K562 (cell line): ENCODE results near the gene CTSZ. TPM values are rescaled to one million over a fixed set of nuclear protein-coding genes. Genes with fewer than 3 reads are reported as not detected.

Experiments used
- ATAC-seq: fragments of 200-7000 bp; cut with Tn5 transposase; 3 replicates; pipeline ENCODE4 v1.9.1; 2020; ENCODE audit warnings: moderate library complexity
- BruUV-seq: library from RNA; stranded (reverse); fragments of 400-500 nt; replicated peaks from 2 replicates; lab custom pipeline; 2021; lab: Mats Ljungman, UMichigan
- CTCF ChIA-PET: fragments of 300-600 bp; formaldehyde crosslinking; extraction: SDS; loops from one replicate; lab custom pipeline; 2021; ENCODE audit warnings: low intra/inter-chr PET ratio; lab: Yijun Ruan, JAX
- POLR2A ChIA-PET: fragments of 300-600, 350-650 bp; sonication (Branson Sonifier 250); formaldehyde crosslinking; extraction: SDS; loops from one replicate; lab custom pipeline; 2021; ENCODE audit warnings: antibody characterized with exemption, inconsistent platforms; lab: Yijun Ruan, JAX
- DNase-seq, 4 experiments: peaks; one replicate each; pipeline versions ENCODE4 v3.0.0 to v3.0.0-alpha.2; 2011 to 2018; ENCODE audit warnings: low spot score in 3 of 4, mixed read lengths in 3 of 4; ENCODE audit errors: extremely low read depth in 1 of 4
- FAIRE-seq: peaks from 2 replicates; lab custom pipeline; 2011; peaks lifted over from hg19 to GRCh38; lab: Jason Lieb, UNC
- H2AFZ ChIP-seq: 2 replicates; pipeline ENCODE4 v1.6.0; 2011; ENCODE audit warnings: low read depth, low read length, control low read depth, inconsistent platforms
- H3K27ac ChIP-seq: fragments of 200-600 bp; 3 replicates; pipeline ENCODE4 v1.8.0; 2011; ENCODE audit warnings: low read depth, mild to moderate bottlenecking, control low read depth, inconsistent platforms, low read length, moderate library complexity, mixed read lengths; ENCODE audit errors: extremely low read depth
- H3K27me3 ChIP-seq, 2 experiments: fragments of 300-600 bp in 1 of 2; 2 replicates in 1 of 2; 3 replicates in 1 of 2; pipeline versions ENCODE4 v1.6.0 to v1.8.0; 2011; ENCODE audit warnings: inconsistent platforms in 2 of 2, low read length in 2 of 2, mild to moderate bottlenecking in 1 of 2, mixed read lengths in 1 of 2, moderate library complexity in 1 of 2; ENCODE audit not compliant: control insufficient read depth in 2 of 2, insufficient read depth in 2 of 2
- H3K36me3 ChIP-seq: fragments of 300-600 bp; 3 replicates; pipeline ENCODE4 v1.8.0; 2011; ENCODE audit warnings: mild to moderate bottlenecking, low read length, inconsistent platforms; ENCODE audit not compliant: control insufficient read depth, insufficient read depth
- H3K4me1 ChIP-seq, 2 experiments: fragments of 200-600 bp in 1 of 2; replicated peaks in 1 of 2; 2 replicates in 1 of 2; 3 replicates in 1 of 2; pipeline versions ENCODE4 v1.5.1 to v1.8.0; 2011; ENCODE audit warnings: inconsistent platforms in 2 of 2, low read length in 2 of 2, mild to moderate bottlenecking in 1 of 2, mixed read lengths in 1 of 2, moderate library complexity in 1 of 2; ENCODE audit not compliant: control insufficient read depth in 2 of 2, insufficient read depth in 2 of 2
- H3K4me2 ChIP-seq: 2 replicates; pipeline ENCODE4 v1.6.1; 2011; ENCODE audit warnings: low read length, control low read depth, inconsistent platforms, mixed read lengths; ENCODE audit not compliant: insufficient read depth
- H3K4me3 ChIP-seq: fragments of 200-600 bp; sonication (generic), shearing (Covaris generic); 2 replicates; pipeline ENCODE4 v1.5.1; 2016; ENCODE audit warnings: control low read depth, inconsistent platforms
- H3K79me2 ChIP-seq: fragments of 200-600 bp; 3 replicates; pipeline ENCODE4 v1.8.0; 2011; ENCODE audit warnings: low read length, inconsistent platforms; ENCODE audit not compliant: control insufficient read depth, insufficient read depth
- H3K9ac ChIP-seq, 2 experiments: 2 replicates each; pipeline versions ENCODE4 v1.6.0 to v1.6.1; 2011; ENCODE audit warnings: low read depth in 2 of 2, low read length in 2 of 2, control low read depth in 1 of 2, inconsistent platforms in 1 of 2, mild to moderate bottlenecking in 1 of 2, mixed read lengths in 1 of 2; ENCODE audit not compliant: insufficient read depth in 1 of 2
- H3K9me1 ChIP-seq: one replicate; pipeline ENCODE4 v1.6.0; 2011; ENCODE audit warnings: inconsistent platforms, mild to moderate bottlenecking, low read length, moderate library complexity; ENCODE audit not compliant: control insufficient read depth, insufficient read depth
- H3K9me3 ChIP-seq: replicated peaks from 2 replicates; pipeline ENCODE4 v1.5.1; 2011; ENCODE audit warnings: low read depth, low read length, inconsistent platforms; ENCODE audit not compliant: control insufficient read depth, insufficient read depth
- H4K20me1 ChIP-seq: replicated peaks from 2 replicates; pipeline ENCODE4 v1.6.1; 2011; ENCODE audit warnings: low read length, inconsistent platforms, mixed read lengths; ENCODE audit not compliant: control insufficient read depth, insufficient read depth
- CREB3L1 ChIP-seq: fragments of 450-650 bp; IDR thresholded peaks from 2 replicates; pipeline ENCODE4 v1.6.1; 2014; ENCODE audit warnings: low read depth, mild to moderate bottlenecking, moderate library complexity, borderline replicate concordance
- CTCF ChIP-seq, 3 experiments: IDR thresholded peaks in 2 of 3; conservative IDR thresholded peaks in 1 of 3; 2 replicates each; pipeline ENCODE4 v1.5.1; 2011 to 2012; ENCODE audit warnings: low read length in 3 of 3, mild to moderate bottlenecking in 3 of 3, control low read depth in 2 of 3, improper control_type of control experiment in 1 of 3, inconsistent platforms in 1 of 3, low read depth in 1 of 3, mixed read lengths in 1 of 3, moderate library complexity in 1 of 3; ENCODE audit not compliant: insufficient read depth in 2 of 3
- GATA2 ChIP-seq: sonication (generic); formaldehyde crosslinking; IDR thresholded peaks from 2 replicates; pipeline ENCODE4 v1.4.0; 2020; ENCODE audit warnings: mild to moderate bottlenecking, missing genetic modification reagents
- IRF9 ChIP-seq: fragments of 450-650 bp; IDR thresholded peaks from 2 replicates; pipeline ENCODE4 v1.6.1; 2016; ENCODE audit warnings: missing biosample characterization, missing genetic modification characterization
- NR1H2 ChIP-seq: sonication (generic); formaldehyde crosslinking; IDR thresholded peaks from 2 replicates; pipeline ENCODE4 v1.4.0; 2020; ENCODE audit warnings: mild to moderate bottlenecking, missing genetic modification reagents
- RBM25 ChIP-seq: fragments of 200-400 bp; formaldehyde crosslinking; IDR thresholded peaks from 2 replicates; pipeline ENCODE4 v1.6.1; 2018; ENCODE audit warnings: low read length, low read depth, moderate library complexity; ENCODE audit not compliant: severe bottlenecking
- SMARCA4 ChIP-seq: fragments of 450-650 bp; IDR thresholded peaks from 2 replicates; pipeline ENCODE4 v1.6.1; 2016
- TFAP4 ChIP-seq: sonication (generic); formaldehyde crosslinking; IDR thresholded peaks from 2 replicates; pipeline ENCODE4 v1.8.0; 2022; ENCODE audit warnings: missing genetic modification reagents, mild to moderate bottlenecking, moderate library complexity, borderline replicate concordance
- TSHZ1 ChIP-seq: fragments of 250-450 bp; sonication (Bioruptor Pico); IDR thresholded peaks from 2 replicates; pipeline ENCODE4 v1.4.0; 2020; ENCODE audit warnings: mild to moderate bottlenecking, moderate library complexity
- ZBTB5 ChIP-seq: fragments of 450-650 bp; IDR thresholded peaks from 2 replicates; pipeline ENCODE4 v1.6.1; 2017; ENCODE audit warnings: antibody characterized with exemption
- ZNF384 ChIP-seq: IDR thresholded peaks from 2 replicates; pipeline ENCODE4 v1.6.1; 2012; ENCODE audit warnings: low read depth, low read length, improper control_type of control experiment
- WGBS: fragments of 100-300 bp; shearing (Covaris generic); methylation state at CpG from one replicate; pipeline ENCODE4 v1.1.6; 2016; ENCODE audit warnings: low coverage, mixed read lengths; ENCODE audit not compliant: insufficient coverage; ENCODE audit errors: missing lambda C conversion rate; 5-methylcytosine and 5-hydroxymethylcytosine counted together
- in situ Hi-C: fragments of 300-500 bp; cut with MboI; formaldehyde crosslinking; loops from 4 replicates; pipeline ENCODE4 v1.15.0; 2018; ENCODE audit warnings: inconsistent platforms, mixed read lengths
- intact Hi-C: fragments of 100-400 bp; cut with micrococcal nuclease; formaldehyde crosslinking; loops from 2 replicates; pipeline ENCODE4 v1.14.2; 2022
- polyA plus RNA-seq, 8 experiments: library from polyadenylated mRNA; depleted of rRNA in 4 of 8; stranded (reverse) in 5 of 8; unstranded in 3 of 8; fragments of >200 nt; fragmentation: Nextera tagmentation in 2 of 8; fragmentation: Illumina TruSeq in 1 of 8; extraction: Ambion mirVana in 2 of 8; extraction: Trizol in 1 of 8; gene quantifications; 2 replicates each; pipeline versions ENCODE4 v1.2.1 to v1.2.3, GENCODE V29; 2011 to 2014; ENCODE audit warnings: inconsistent platforms in 1 of 8, missing spikeins in 1 of 8
- total RNA-seq, 7 experiments: library from RNA; depleted of rRNA in 6 of 7; stranded (reverse); fragments of >200 nt in 6 of 7; fragmentation: Illumina TruSeq in 2 of 7; extraction: Trizol in 2 of 7; gene quantifications; 2 replicates each; pipeline versions ENCODE4 v1.2.1 to v1.2.3, GENCODE V29; 2011 to 2021; ENCODE audit warnings: low replicate concordance in 1 of 7

The CTSZ gene
- total and polyA plus RNA-seq, 9 of the 15 experiments (the other 6 are each of a cell fraction or from before 2014, with no cell fraction given) = 1.6 to 143 (median 82.8) TPM

- ChIA-PET CTCF (no interaction called here), POLR2A (interaction anchor here (1.1 kb wide), 1 partner anchor 14 kb away, joined by 3 read pairs; no protein-coding TSS in a partner anchor)
- Histone ChIP-seq H3K27me3 (no peaks in the 10 kb centered on the region), H3K36me3 (peaks cover 77% of the 10 kb centered on the region), H2AFZ (no peak overlapping the region), H3K9me3 (no peaks in the 10 kb centered on the region), H3K79me2 (peaks cover 66% of the 10 kb centered on the region), H3K4me3 (no peak overlapping the region), H3K9me1 (no peaks in the 10 kb centered on the region), H3K4me2 (no peak overlapping the region), H4K20me1 (peaks cover 5% of the 10 kb centered on the region; the same call in 1 of the 2 replicates), H3K27ac (no peak overlapping the region), H3K9ac (no peak overlapping the region), H3K4me1 (peaks cover 17 to 22% of the 10 kb centered on the region in 2 experiments; a peak in 4 of 5 replicates)
- intact Hi-C loops (no loop called here), in situ Hi-C loops (no loop called here)
- BruUV-seq = no TSS peak
- ATAC-seq = no peak
- WGBS = 88% methylated on average over 5 of the region's 5 CpGs
- no peak for FAIRE-seq
- no peak for DNase-seq
- TF ChIP-seq CREB3L1 (no peak), TFAP4 (CRISPR knock-in tag) (no peak), SMARCA4 (no peak), ZNF384 (no peak), RBM25 (no peak), NR1H2 (no peak), CTCF (IDR thresholded peaks at IDR 0.05 in 2 of 3, conservative IDR thresholded peaks at IDR 0.05 in 1 of 3; ENCODE audit: insufficient read depth in 2 of 3, low read depth in 1 of 3, low read length in 3 of 3) (no peak), TSHZ1 (CRISPR knock-in tag) (no peak), ZBTB5 (no peak), IRF9 (tag) (no peak), GATA2 (CRISPR knock-in tag) (no peak)
Measured at GRCh38 chr20:58985656-58986055, 21.4 kb downstream of the CTSZ start.
